Inflammatory macrophage treated with lipopolysaccharide for 4 hours (primary cell): Measurements from ENCODE around the gene ARHGDIA.

Source experiments
- DNase-seq: peaks from one replicate; pipeline ENCODE4 v3.0.0-alpha.2; 2020

The ARHGDIA gene

DNA sequence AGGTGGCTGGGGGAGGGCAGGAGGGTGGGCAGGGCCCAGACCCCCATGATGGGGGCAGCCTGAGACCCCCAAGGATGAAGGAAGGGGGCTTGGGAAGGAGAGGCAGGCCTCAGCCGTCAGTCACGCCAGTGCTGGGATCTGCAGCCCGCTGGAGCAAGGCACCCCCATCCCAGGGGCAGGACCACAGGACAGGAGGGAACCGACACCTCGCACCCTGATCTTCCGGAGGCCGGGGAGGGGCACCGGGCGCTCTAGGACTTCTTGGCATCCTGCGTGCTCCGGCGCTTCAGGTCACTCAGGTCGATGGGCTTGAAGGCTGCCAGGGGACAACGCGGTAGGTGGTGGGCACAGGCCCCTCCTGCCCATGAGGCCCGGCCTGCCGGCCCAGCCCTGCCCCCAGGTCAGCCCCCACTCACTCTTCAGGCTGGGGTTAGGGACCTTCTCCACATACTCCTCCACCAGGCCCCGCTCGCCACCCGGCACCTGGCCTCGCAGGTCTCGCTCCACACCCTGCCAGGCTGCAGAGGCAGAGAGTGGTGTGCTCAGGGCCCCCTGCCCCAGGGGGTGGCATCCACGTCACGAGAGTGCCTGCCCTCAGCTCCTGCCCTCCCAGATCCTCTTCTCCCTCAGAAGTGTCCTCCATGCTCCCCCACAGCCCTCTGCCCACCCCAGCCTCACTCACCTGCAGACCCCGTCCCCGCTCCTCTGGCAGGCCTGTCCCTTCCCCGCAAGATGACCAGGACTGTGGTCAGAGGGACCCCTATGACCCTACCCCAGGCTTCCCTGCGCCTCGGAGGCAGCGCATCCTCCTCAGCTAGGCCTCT lies 47.9 kb downstream of the ARHGDIA start:
- DNase-seq: no peak

- DNase-seq: no peak
Measured at GRCh38 chr17:81822312-81822637, 48.9 kb downstream of the ARHGDIA start.

GRCh38 chr17:81821603-81822311 lies 49.4 kb downstream of the ARHGDIA start:
- DNase-seq: peak; percentile 80

- DNase-seq: no peak
Measured at GRCh38 chr17:81821147-81821546, 50.0 kb downstream of the ARHGDIA start.

DNA sequence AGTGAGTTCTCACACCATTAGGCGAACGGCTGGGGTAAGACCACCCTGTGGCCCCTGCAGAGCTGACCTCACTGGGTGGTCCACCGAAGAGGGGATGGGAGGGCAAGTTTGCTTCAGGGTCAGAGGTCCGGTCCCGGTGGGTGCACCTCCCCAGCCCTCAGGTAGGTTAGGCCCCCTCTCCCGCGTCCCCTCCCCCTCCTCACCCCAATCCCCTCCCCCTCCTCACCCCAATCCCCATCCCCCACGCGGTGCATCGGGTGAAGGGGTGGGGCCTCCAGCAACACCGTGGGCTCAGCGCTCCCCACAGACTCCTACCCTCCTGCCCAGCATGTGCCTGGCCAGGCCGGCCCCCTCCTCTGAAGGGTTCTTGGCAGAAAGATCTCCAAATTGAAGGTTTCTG lies 51.4 kb downstream of the ARHGDIA start:
- no peak for DNase-seq

DNA sequence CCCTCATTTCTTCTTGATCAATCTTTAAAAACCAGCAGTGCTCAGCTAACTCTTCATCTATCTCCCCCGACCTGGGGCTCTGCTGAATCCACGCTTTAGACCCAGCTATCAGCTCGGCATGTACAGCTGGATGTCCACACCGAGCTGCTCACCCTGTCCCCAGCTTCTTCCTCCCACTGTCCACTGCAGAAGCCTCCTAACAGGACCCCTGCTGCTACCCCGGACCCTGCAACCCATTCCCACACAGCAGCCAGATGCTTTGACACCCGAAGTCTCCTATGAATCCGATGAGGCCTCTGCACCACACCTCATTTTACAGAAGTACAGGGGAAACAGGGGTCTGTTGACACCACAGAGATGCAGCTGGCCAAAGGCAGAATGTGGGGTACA lies 53.4 kb downstream of the ARHGDIA start:
- no peak for DNase-seq
